CD14-positive monocyte (primary cell): Measurements from ENCODE around the gene RNASE13. TPM values are rescaled to one million over a fixed set of nuclear protein-coding genes. Genes with fewer than 3 reads are reported as not detected.
A peak's percentile ranks its signal among the peaks of the same experiment; 100 is the strongest.

Experiments used
- DNase-seq, 3 donors: peaks; one replicate each; pipeline ENCODE4 v3.0.0-alpha.2; 2011 to 2022
- H2AFZ ChIP-seq: 2 replicates; pipeline ENCODE4 v1.6.0; 2012; ENCODE audit warnings: mild to moderate bottlenecking, low read depth, low read length, inconsistent platforms; ENCODE audit not compliant: insufficient read depth, poor library complexity, severe bottlenecking
- H3K27ac ChIP-seq, 2 donors: 1 replicate in 1 of 2; 2 replicates in 1 of 2; pipeline ENCODE4 v1.5.1; 2012 to 2013; ENCODE audit warnings: low read length in 2 of 2, control low read depth in 1 of 2, inconsistent platforms in 1 of 2, low read depth in 1 of 2, mild to moderate bottlenecking in 1 of 2
- H3K27me3 ChIP-seq, 2 donors: one replicate each; pipeline versions ENCODE4 v1.6.0 to v1.6.1; 2011 to 2013; ENCODE audit warnings: low read length in 2 of 2; ENCODE audit not compliant: control insufficient read depth in 2 of 2, insufficient read depth in 2 of 2
- H3K36me3 ChIP-seq, 2 donors: replicated peaks in 1 of 2; 1 replicate in 1 of 2; 2 replicates in 1 of 2; pipeline versions ENCODE4 v1.5.1 to v1.6.1; 2012 to 2013; ENCODE audit warnings: low read length in 2 of 2, control low read depth in 1 of 2, inconsistent platforms in 1 of 2, mild to moderate bottlenecking in 1 of 2; ENCODE audit not compliant: insufficient read depth in 2 of 2, control insufficient read depth in 1 of 2
- H3K4me1 ChIP-seq, 2 donors: 1 replicate in 1 of 2; 2 replicates in 1 of 2; pipeline versions ENCODE4 v1.5.1 to v1.6.1; 2012 to 2013; ENCODE audit warnings: low read length in 2 of 2, control low read depth in 1 of 2, inconsistent platforms in 1 of 2, mild to moderate bottlenecking in 1 of 2, moderate library complexity in 1 of 2; ENCODE audit not compliant: insufficient read depth in 2 of 2, control insufficient read depth in 1 of 2
- H3K4me2 ChIP-seq: replicated peaks from 2 replicates; pipeline ENCODE3; 2012; ENCODE audit warnings: low read length, moderate library complexity, mild to moderate bottlenecking; ENCODE audit not compliant: poor library complexity, severe bottlenecking; ENCODE audit errors: extremely low read depth
- H3K4me3 ChIP-seq, 3 experiments: fragments of 200-600 bp in 1 of 3; sonication (generic) in 1 of 3; replicated peaks in 1 of 3; 1 replicate in 2 of 3; 2 replicates in 1 of 3; pipeline ENCODE4 v1.5.1; 2011 to 2013; ENCODE audit warnings: low read length in 3 of 3, mild to moderate bottlenecking in 3 of 3, control low read depth in 2 of 3, low read depth in 2 of 3, inconsistent platforms in 1 of 3, moderate library complexity in 1 of 3
- H3K79me2 ChIP-seq: 2 replicates; pipeline ENCODE4 v1.6.0; 2012; ENCODE audit warnings: mild to moderate bottlenecking, control low read depth, inconsistent platforms, low read length, moderate library complexity; ENCODE audit not compliant: insufficient read depth
- H3K9ac ChIP-seq: 2 replicates; pipeline ENCODE4 v1.6.0; 2017; ENCODE audit warnings: low read length, mild to moderate bottlenecking; ENCODE audit not compliant: insufficient read depth, poor library complexity, severe bottlenecking
- H3K9me3 ChIP-seq, 2 donors: replicated peaks in 1 of 2; 1 replicate in 1 of 2; 2 replicates in 1 of 2; pipeline versions ENCODE4 v1.5.1 to v1.6.1; 2012 to 2013; ENCODE audit warnings: low read length in 2 of 2, control low read depth in 1 of 2; ENCODE audit not compliant: control insufficient read depth in 1 of 2, insufficient read depth in 1 of 2
- H4K20me1 ChIP-seq: 2 replicates; pipeline ENCODE4 v1.6.0; 2012; ENCODE audit warnings: mild to moderate bottlenecking, low read length, control low read depth, moderate library complexity; ENCODE audit not compliant: insufficient read depth
- H3K27ac Mint-ChIP-seq, 7 donors: one replicate each; pipeline ENCODE4 v1.8.0; 2020; ENCODE audit warnings: mild to moderate bottlenecking in 7 of 7, mixed read lengths in 7 of 7, moderate library complexity in 6 of 7, inconsistent platforms in 2 of 7
- H3K27me3 Mint-ChIP-seq, 3 donors: one replicate each; pipeline ENCODE4 v1.8.0; 2021 to 2022; ENCODE audit warnings: low read depth in 3 of 3, mild to moderate bottlenecking in 3 of 3, mixed read lengths in 3 of 3, moderate library complexity in 3 of 3, inconsistent platforms in 1 of 3
- H3K36me3 Mint-ChIP-seq, 2 donors: one replicate each; pipeline ENCODE4 v1.8.0; 2020; ENCODE audit warnings: mixed read lengths in 2 of 2, inconsistent platforms in 1 of 2, mild to moderate bottlenecking in 1 of 2
- H3K4me1 Mint-ChIP-seq: one replicate; pipeline ENCODE4 v1.8.0; 2020; ENCODE audit warnings: mild to moderate bottlenecking, mixed read lengths
- H3K4me3 Mint-ChIP-seq, 2 donors: one replicate each; pipeline ENCODE4 v1.8.0; 2020; ENCODE audit warnings: mild to moderate bottlenecking in 2 of 2, mixed read lengths in 2 of 2, moderate library complexity in 1 of 2
- H3K9me3 Mint-ChIP-seq, 7 donors: one replicate each; pipeline ENCODE4 v1.8.0; 2020 to 2022; ENCODE audit warnings: mixed read lengths in 7 of 7, mild to moderate bottlenecking in 6 of 7, moderate library complexity in 6 of 7, inconsistent platforms in 2 of 7
- WGBS: methylation state at CpG from one replicate; pipeline ENCODE4 v1.1.5; 2013; ENCODE audit warnings: missing lambda C conversion rate; ENCODE audit not compliant: insufficient coverage; 5-methylcytosine and 5-hydroxymethylcytosine counted together
- intact Hi-C, 2 donors: fragments of 100-400 bp; cut with micrococcal nuclease; formaldehyde crosslinking; loops; one replicate each; pipeline versions ENCODE4 v1.15.0 to v1.15.1; 2023
- polyA minus RNA-seq: library from RNA; depleted of rRNA, polyadenylated mRNA; stranded (reverse); fragments of >200 nt; gene quantifications from 2 replicates; pipeline ENCODE4 v1.2.3, GENCODE V29; 2012
- polyA plus RNA-seq, 3 donors: library from polyadenylated mRNA; depleted of rRNA in 1 of 3; unstranded in 2 of 3; stranded (reverse) in 1 of 3; fragments of 300-500 nt in 2 of 3; fragments of >200 nt in 1 of 3; fragmentation: Illumina TruSeq in 2 of 3; gene quantifications; 1 replicate in 2 of 3; 2 replicates in 1 of 3; pipeline ENCODE4 v1.2.3, GENCODE V29; 2012 to 2021
- total RNA-seq, 12 experiments: library from RNA in 1 of 12; stranded (reverse) in 1 of 12; fragments of 120-200 nt in 1 of 12; gene quantifications; one replicate each; pipeline ENCODE4 v1.2.4 and lab custom pipeline; 2013 to 2026; ENCODE audit warnings: mixed read lengths in 6 of 12, inconsistent platforms in 1 of 12
- TF ChIP-seq, protein P1 (sequence below): fragments of 200-600 bp; IDR thresholded peaks from one replicate; pipeline ENCODE4 v1.8.0; 2022; ENCODE audit warnings: antibody characterized with exemption, mild to moderate bottlenecking

Gene RNASE13
- not detected for total RNA-seq (2013)
- under 1 TPM in 1 of 3 donors, not detected in 2; 0.39 TPM for polyA plus RNA-seq
- not detected in 2 replicates for polyA minus RNA-seq
- 0 to 0.23 (median 0) reads per million in 11 experiments for total RNA-seq (lab: John Stamatoyannopoulos, UW)

- Histone ChIP-seq H3K9me3 (no peaks in the 10 kb centered on the region), H3K4me2 (no peak within 1 kb of the TSS), H2AFZ (no peak within 1 kb of the TSS), H3K36me3 (no peaks in the 10 kb centered on the region), H3K27ac (no peak within 1 kb of the TSS), H4K20me1 (no peaks in the 10 kb centered on the region), H3K4me3 (no peak within 1 kb of the TSS), H3K79me2 (no peaks in the 10 kb centered on the region), H3K27me3 (no peaks in the 10 kb centered on the region), H3K9ac (no peak within 1 kb of the TSS), H3K4me1 (peaks cover 0 to 15% of the 10 kb centered on the region in 2 donors)
- TF ChIP-seq, protein P1, sequence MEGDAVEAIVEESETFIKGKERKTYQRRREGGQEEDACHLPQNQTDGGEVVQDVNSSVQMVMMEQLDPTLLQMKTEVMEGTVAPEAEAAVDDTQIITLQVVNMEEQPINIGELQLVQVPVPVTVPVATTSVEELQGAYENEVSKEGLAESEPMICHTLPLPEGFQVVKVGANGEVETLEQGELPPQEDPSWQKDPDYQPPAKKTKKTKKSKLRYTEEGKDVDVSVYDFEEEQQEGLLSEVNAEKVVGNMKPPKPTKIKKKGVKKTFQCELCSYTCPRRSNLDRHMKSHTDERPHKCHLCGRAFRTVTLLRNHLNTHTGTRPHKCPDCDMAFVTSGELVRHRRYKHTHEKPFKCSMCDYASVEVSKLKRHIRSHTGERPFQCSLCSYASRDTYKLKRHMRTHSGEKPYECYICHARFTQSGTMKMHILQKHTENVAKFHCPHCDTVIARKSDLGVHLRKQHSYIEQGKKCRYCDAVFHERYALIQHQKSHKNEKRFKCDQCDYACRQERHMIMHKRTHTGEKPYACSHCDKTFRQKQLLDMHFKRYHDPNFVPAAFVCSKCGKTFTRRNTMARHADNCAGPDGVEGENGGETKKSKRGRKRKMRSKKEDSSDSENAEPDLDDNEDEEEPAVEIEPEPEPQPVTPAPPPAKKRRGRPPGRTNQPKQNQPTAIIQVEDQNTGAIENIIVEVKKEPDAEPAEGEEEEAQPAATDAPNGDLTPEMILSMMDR, result no peak
- WGBS, result 98% methylated on average over 3 of the region's 5 CpGs
- peak within 1 kb of the TSS in 2 of 7 donors; percentile 13 to 57 for H3K27ac Mint-ChIP-seq
- H3K4me1 Mint-ChIP-seq, result peaks cover 21% of the 10 kb centered on the region
- peaks cover 3 to 11% (median 7%) of the 10 kb centered on the region in 3 donors for H3K27me3 Mint-ChIP-seq
- H3K9me3 Mint-ChIP-seq, result peaks cover 0 to 2% (median 0%) of the 10 kb centered on the region in 7 donors
- no peak for DNase-seq
- no peaks in the 10 kb centered on the region for H3K36me3 Mint-ChIP-seq
- intact Hi-C loops, result no loop called here
- no peak within 1 kb of the TSS for H3K4me3 Mint-ChIP-seq
Measured at GRCh38 chr14:21034707-21035106, at the start of gene RNASE13. RNASE13 (minus strand) TSS chr14:21034807; CDS start chr14:21034288, 519 bp downstream.

- intact Hi-C loops, result no loop called here
- H3K36me3 ChIP-seq, result peaks cover 65 to 89% of the 10 kb centered on the region in 2 donors
- H3K4me3 ChIP-seq, result no peak overlapping the region
- DNase-seq, result no peak
- H3K27me3 Mint-ChIP-seq, result peaks cover 1 to 4% (median 3%) of the 10 kb centered on the region in 3 donors
- H4K20me1 ChIP-seq, result peaks cover 6% of the 10 kb centered on the region
- 93% methylated on average over 2 of the region's 2 CpGs for WGBS
- TF ChIP-seq, protein P1, result no peak
- H3K79me2 ChIP-seq, result peaks cover 5% of the 10 kb centered on the region
- no peak overlapping the region for H3K4me3 Mint-ChIP-seq
- H3K9me3 ChIP-seq, result no peaks in the 10 kb centered on the region
- peaks cover 44% of the 10 kb centered on the region for H3K4me1 Mint-ChIP-seq
- peaks cover 0 to 3% (median 0%) of the 10 kb centered on the region in 7 donors for H3K9me3 Mint-ChIP-seq
- peak overlapping the region; percentile 28 for H3K9ac ChIP-seq
- peak overlapping the region; percentile 94 to 99 (median 98) for H3K27ac Mint-ChIP-seq
- H3K36me3 Mint-ChIP-seq, result peaks cover 63 to 92% of the 10 kb centered on the region in 2 donors
- H3K27ac ChIP-seq, result peak overlapping the region; percentile 87 to 94
- H3K4me2 ChIP-seq, result no peak overlapping the region
- no peaks in the 10 kb centered on the region for H3K27me3 ChIP-seq
- H3K4me1 ChIP-seq, result peaks cover 42 to 48% of the 10 kb centered on the region in 2 donors
- H2AFZ ChIP-seq, result no peak overlapping the region
Measured at GRCh38 chr14:21084396-21084795, 49.8 kb upstream of the RNASE13 start.
